ENCODE results near the gene DHX36. TPM values are rescaled to one million over a fixed set of nuclear protein-coding genes. Genes with fewer than 3 reads are reported as not detected.

The DHX36 gene
- total and polyA plus RNA-seq, 4 donors = 26.8 to 141 (median 46.6) TPM

DNA sequence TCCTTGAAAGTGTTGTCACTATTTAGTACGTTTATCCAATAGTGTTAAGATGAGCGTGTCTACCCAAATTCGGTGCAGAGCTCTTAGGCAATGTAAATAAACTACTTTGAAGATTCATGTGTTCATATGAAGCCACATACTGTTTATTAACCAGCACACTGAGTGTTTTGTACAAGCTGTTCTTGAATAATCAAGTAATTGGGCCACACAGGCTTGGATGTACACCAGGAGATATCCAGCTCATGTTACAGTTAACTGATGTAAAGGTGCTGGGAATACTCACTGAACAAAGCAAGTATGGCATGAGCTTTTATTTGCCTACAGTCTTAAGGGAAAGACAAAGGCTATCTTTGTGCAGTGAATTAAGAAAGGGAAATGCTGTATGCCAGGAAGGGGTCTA lies 632 bp upstream of the DHX36 start:
- peak overlapping the region in 1 of 2 donors; percentile 88 for H3K9ac ChIP-seq (ENCODE audit: insufficient read depth in 1 of 2, low read length in 2 of 2)
- DNase-seq = no peak
- H3K9me3 ChIP-seq (ENCODE audit: control insufficient read depth in 4 of 4, insufficient read depth in 3 of 4, low read length in 3 of 4) = peaks cover 0 to 3% (median under 1%) of the 10 kb centered on the region in 4 donors
- peaks cover 0 to 3% (median 1%) of the 10 kb centered on the region in 4 donors for H3K36me3 ChIP-seq (ENCODE audit: control insufficient read depth in 4 of 4, insufficient read depth in 4 of 4, low read length in 4 of 4)
- peak overlapping the region in 1 of 2 donors; percentile 77 for H3K27ac ChIP-seq (ENCODE audit: low read depth in 1 of 2, low read length in 1 of 2)
- H3K4me1 ChIP-seq (ENCODE audit: control insufficient read depth in 5 of 5, insufficient read depth in 5 of 5, low read length in 5 of 5) = peaks cover 0 to 33% (median 6%) of the 10 kb centered on the region in 5 donors
- 65 to 90% methylated on average over 3 of the region's 3 CpGs for WGBS, 2 donors
- TF ChIP-seq, protein P1, sequence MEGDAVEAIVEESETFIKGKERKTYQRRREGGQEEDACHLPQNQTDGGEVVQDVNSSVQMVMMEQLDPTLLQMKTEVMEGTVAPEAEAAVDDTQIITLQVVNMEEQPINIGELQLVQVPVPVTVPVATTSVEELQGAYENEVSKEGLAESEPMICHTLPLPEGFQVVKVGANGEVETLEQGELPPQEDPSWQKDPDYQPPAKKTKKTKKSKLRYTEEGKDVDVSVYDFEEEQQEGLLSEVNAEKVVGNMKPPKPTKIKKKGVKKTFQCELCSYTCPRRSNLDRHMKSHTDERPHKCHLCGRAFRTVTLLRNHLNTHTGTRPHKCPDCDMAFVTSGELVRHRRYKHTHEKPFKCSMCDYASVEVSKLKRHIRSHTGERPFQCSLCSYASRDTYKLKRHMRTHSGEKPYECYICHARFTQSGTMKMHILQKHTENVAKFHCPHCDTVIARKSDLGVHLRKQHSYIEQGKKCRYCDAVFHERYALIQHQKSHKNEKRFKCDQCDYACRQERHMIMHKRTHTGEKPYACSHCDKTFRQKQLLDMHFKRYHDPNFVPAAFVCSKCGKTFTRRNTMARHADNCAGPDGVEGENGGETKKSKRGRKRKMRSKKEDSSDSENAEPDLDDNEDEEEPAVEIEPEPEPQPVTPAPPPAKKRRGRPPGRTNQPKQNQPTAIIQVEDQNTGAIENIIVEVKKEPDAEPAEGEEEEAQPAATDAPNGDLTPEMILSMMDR (IDR thresholded peaks at IDR 0.05; ENCODE audit: control extremely low read depth, extremely low read depth) = no peak
- ATAC-seq (ENCODE audit: insufficient read depth, low FRiP score) = no peak
- H3K4me3 ChIP-seq = no peak overlapping the region
- no peaks in the 10 kb centered on the region for H3K27me3 ChIP-seq (ENCODE audit: control insufficient read depth in 3 of 3, insufficient read depth in 3 of 3, low read length in 2 of 3)

DNA sequence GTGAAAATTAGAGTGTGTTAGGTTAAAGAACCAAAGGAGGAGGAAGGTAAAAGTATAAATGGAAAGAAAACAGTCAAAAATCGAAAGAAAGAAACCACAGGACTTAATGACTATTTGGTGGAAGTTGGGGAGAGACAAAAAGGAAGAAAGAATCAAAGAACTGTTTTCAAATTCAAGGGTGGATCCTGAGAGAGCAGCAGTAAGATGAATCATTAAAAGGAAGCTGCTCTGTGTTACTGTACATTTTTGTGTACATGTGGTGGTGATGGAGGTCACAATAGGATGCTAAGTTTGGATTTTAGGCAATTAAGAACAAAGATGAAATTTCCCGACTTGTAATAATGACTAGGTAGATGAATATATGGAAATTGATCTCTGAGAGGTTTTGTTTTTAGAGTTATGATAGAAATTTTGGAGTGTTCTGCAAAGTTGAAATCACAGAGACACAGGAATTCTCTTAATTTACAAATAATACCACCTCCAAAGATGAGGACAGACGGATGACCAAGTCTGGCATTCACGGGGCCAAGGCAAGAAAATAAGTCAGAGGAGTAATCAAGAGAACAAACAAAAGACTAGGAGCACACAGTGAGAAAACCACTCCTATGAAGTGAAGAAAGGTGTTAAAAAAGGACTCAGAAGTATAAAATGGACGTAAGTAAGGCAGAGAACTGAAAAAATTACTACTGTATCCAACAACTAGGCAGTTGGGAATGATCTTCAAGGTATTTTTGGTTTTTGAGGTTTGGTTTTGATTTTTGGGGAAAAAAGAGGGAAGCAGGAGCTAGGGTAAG lies 7.1 kb downstream of the DHX36 start:
- Histone ChIP-seq H3K27me3 (ENCODE audit: control insufficient read depth in 3 of 3, insufficient read depth in 3 of 3, low read length in 2 of 3) (no peaks in the 10 kb centered on the region), H3K4me3 (no peak overlapping the region), H3K4me1 (ENCODE audit: control insufficient read depth in 5 of 5, insufficient read depth in 5 of 5, low read length in 5 of 5) (peaks cover 0 to 38% (median 2%) of the 10 kb centered on the region in 5 donors), H3K9ac (ENCODE audit: insufficient read depth in 1 of 2, low read length in 2 of 2) (no peak overlapping the region), H3K9me3 (ENCODE audit: control insufficient read depth in 4 of 4, insufficient read depth in 3 of 4, low read length in 3 of 4) (no peaks in the 10 kb centered on the region), H3K27ac (ENCODE audit: low read depth in 1 of 2, low read length in 1 of 2) (no peak overlapping the region), H3K36me3 (ENCODE audit: control insufficient read depth in 4 of 4, insufficient read depth in 4 of 4, low read length in 4 of 4) (peaks cover 1 to 23% (median 14%) of the 10 kb centered on the region in 4 donors)
- 80 to 81% methylated on average over 5 of the region's 5 CpGs for WGBS, 2 donors
- ATAC-seq (ENCODE audit: insufficient read depth, low FRiP score) (no peak), DNase-seq (no peak)
- TF ChIP-seq, protein P1 (IDR thresholded peaks at IDR 0.05; ENCODE audit: control extremely low read depth, extremely low read depth) = no peak

DNA sequence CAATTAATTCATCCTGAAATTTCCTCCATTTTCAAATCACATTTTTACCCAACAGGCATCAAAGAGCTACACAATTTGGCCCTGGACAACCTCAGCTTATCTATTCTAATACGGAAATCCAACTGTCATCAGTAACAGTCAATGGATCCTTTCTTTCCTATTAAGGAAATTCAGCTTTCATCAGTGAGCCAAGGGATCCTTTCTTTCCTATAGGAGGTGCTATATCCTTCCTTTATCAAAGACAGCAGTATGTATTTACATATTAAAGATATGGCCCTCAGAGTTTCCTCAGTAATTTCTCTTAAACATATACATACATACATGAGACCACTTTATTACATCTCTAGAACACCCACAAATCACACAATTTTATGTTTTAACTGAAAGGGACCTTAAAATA lies 10.1 kb downstream of the DHX36 start:
- ATAC-seq (ENCODE audit: insufficient read depth, low FRiP score) = no peak
- WGBS, 2 donors = 96 to 99% methylated on average over 1 of the region's 1 CpG
- TF ChIP-seq, protein P1 (IDR thresholded peaks at IDR 0.05; ENCODE audit: control extremely low read depth, extremely low read depth) = no peak
- no peak overlapping the region for H3K27ac ChIP-seq (ENCODE audit: low read depth in 1 of 2, low read length in 1 of 2)
- H3K27me3 ChIP-seq (ENCODE audit: control insufficient read depth in 3 of 3, insufficient read depth in 3 of 3, low read length in 2 of 3) = no peaks in the 10 kb centered on the region
- H3K4me3 ChIP-seq = no peak overlapping the region
- no peak overlapping the region for H3K9ac ChIP-seq (ENCODE audit: insufficient read depth in 1 of 2, low read length in 2 of 2)
- no peak for DNase-seq
- peaks cover 1 to 25% (median 15%) of the 10 kb centered on the region in 4 donors for H3K36me3 ChIP-seq (ENCODE audit: control insufficient read depth in 4 of 4, insufficient read depth in 4 of 4, low read length in 4 of 4)
- peaks cover 0 to 10% (median 0%) of the 10 kb centered on the region in 5 donors for H3K4me1 ChIP-seq (ENCODE audit: control insufficient read depth in 5 of 5, insufficient read depth in 5 of 5, low read length in 5 of 5)
- H3K9me3 ChIP-seq (ENCODE audit: control insufficient read depth in 4 of 4, insufficient read depth in 3 of 4, low read length in 3 of 4) = no peaks in the 10 kb centered on the region
